Upper lobe of right lung (tissue), 1 donor: Measurements from ENCODE around the gene REEP5. TPM values are rescaled to one million over a fixed set of nuclear protein-coding genes. Genes with fewer than 3 reads are reported as not detected.

Experiments used
- ATAC-seq: fragments of 200-7000 bp; cut with Tn5 transposase; one replicate; pipeline ENCODE4 v1.9.1; 2020; ENCODE audit warnings: mild to moderate bottlenecking, moderate library complexity
- DNase-seq: peaks from one replicate; pipeline ENCODE4 v3.0.0-alpha.2; 2020
- H3K27ac ChIP-seq: fragments of 200-600 bp; one replicate; pipeline ENCODE4 v1.8.0; 2022
- H3K27me3 ChIP-seq: fragments of 200-600 bp; one replicate; pipeline ENCODE4 v1.8.0; 2022; ENCODE audit warnings: mild to moderate bottlenecking
- H3K36me3 ChIP-seq: fragments of 200-600 bp; one replicate; pipeline ENCODE4 v1.8.0; 2022
- H3K4me1 ChIP-seq: fragments of 200-600 bp; one replicate; pipeline ENCODE4 v1.8.0; 2022
- H3K4me3 ChIP-seq: fragments of 200-600 bp; one replicate; pipeline ENCODE4 v1.8.0; 2022; ENCODE audit warnings: mild to moderate bottlenecking
- H3K9me3 ChIP-seq: fragments of 200-600 bp; one replicate; pipeline ENCODE4 v1.8.0; 2022
- intact Hi-C: fragments of 100-400 bp; cut with DNase I; formaldehyde crosslinking; loops from one replicate; pipeline ENCODE4 v1.11.0; 2022
- total RNA-seq: library from RNA; stranded (reverse); fragmentation: NEBNext Ultra II Directional; extraction: Animal tissue kit (Norgen Biotek cat#: 25700); gene quantifications from one replicate; pipeline ENCODE4 v1.2.1, GENCODE V29; 2021
- TF ChIP-seq, protein P1 (sequence below): fragments of 200-600 bp; IDR thresholded peaks from one replicate; pipeline ENCODE4 v1.8.0; 2022; ENCODE audit warnings: antibody characterized with exemption
- donor health status: DM: no; HTN: yes; CAD: no; lungs with severe emphysema.

REEP5 gene
- total RNA-seq, 1 donor from 2014 or later, result 108 TPM

DNA sequence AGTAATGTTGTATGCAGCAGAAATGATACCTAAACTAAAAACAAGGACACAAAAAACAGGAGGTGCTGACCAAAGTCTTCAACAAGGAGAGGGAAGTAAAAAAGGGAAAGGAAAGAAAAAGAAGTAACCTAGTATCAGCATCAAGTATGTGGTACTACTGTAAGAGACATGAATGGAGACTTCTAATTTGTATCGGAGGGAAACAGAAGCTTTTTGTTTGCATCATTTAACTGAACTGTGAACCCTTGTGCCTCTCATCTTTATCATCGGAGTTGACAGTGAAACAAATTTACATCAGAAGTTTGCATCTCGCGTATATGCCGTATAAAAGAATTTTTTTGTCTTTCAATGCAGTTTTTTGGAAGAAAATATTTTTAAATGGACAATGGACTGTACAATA is 54.6 kb downstream of the REEP5 start:
- Histone ChIP-seq H3K27me3 (no peaks in the 10 kb centered on the region), H3K27ac (no peak overlapping the region), H3K9me3 (no peaks in the 10 kb centered on the region), H3K36me3 (peaks cover 82% of the 10 kb centered on the region), H3K4me1 (peaks cover 17% of the 10 kb centered on the region), H3K4me3 (no peak overlapping the region)
- ATAC-seq (no peak), DNase-seq (no peak)
- intact Hi-C loops, result no loop called here
- TF ChIP-seq, protein P1, sequence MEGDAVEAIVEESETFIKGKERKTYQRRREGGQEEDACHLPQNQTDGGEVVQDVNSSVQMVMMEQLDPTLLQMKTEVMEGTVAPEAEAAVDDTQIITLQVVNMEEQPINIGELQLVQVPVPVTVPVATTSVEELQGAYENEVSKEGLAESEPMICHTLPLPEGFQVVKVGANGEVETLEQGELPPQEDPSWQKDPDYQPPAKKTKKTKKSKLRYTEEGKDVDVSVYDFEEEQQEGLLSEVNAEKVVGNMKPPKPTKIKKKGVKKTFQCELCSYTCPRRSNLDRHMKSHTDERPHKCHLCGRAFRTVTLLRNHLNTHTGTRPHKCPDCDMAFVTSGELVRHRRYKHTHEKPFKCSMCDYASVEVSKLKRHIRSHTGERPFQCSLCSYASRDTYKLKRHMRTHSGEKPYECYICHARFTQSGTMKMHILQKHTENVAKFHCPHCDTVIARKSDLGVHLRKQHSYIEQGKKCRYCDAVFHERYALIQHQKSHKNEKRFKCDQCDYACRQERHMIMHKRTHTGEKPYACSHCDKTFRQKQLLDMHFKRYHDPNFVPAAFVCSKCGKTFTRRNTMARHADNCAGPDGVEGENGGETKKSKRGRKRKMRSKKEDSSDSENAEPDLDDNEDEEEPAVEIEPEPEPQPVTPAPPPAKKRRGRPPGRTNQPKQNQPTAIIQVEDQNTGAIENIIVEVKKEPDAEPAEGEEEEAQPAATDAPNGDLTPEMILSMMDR, result no peak

DNA sequence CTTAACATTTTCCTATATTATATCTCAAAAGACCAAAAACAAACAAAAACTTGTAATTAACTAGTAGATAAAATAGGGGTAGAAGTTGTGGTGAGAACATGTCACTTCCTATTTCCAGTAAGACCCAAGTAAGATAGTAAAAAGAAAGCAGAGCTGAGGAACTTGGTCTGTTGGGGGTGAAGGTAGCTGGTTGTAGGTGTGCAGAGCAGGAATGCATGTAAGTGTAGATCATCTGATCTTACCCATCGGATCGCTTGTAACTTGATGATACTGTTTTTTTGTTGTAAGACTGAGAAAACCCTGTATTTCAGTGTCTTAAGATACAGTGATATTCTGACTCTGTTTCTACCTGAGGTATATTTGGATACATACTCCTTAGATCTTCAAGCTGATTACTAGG is 55.3 kb downstream of the REEP5 start:
- no peak for ATAC-seq
- Histone ChIP-seq H3K4me1 (peaks cover 24% of the 10 kb centered on the region), H3K4me3 (no peak overlapping the region), H3K36me3 (peaks cover 82% of the 10 kb centered on the region), H3K27me3 (no peaks in the 10 kb centered on the region), H3K9me3 (no peaks in the 10 kb centered on the region), H3K27ac (no peak overlapping the region)
- TF ChIP-seq, protein P1, result no peak
- intact Hi-C loops, result no loop called here
- DNase-seq, result no peak

DNA sequence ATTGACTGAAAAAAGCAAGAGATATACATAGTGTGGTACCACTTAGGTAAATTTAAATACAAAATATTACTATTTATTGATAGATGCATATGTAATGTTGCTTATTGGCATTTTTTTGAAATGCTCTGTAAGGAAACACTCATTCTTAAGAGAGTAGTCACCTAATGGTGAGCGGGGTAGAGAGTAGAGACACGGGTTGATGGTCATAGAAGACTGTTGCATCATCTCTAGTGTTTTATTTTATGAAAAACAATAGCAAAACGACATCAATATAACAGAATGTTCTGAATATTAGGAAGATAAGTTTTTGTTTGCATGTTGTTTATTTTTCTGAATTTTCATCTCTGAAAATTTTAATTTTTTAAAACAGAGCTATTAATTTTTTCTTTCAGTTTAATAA is 56.9 kb downstream of the REEP5 start:
- H3K4me3 ChIP-seq, result no peak overlapping the region
- TF ChIP-seq, protein P1, result no peak
- H3K27me3 ChIP-seq, result no peaks in the 10 kb centered on the region
- H3K4me1 ChIP-seq, result peaks cover 24% of the 10 kb centered on the region
- DNase-seq, result no peak
- H3K36me3 ChIP-seq, result peaks cover 70% of the 10 kb centered on the region
- H3K9me3 ChIP-seq, result no peaks in the 10 kb centered on the region
- intact Hi-C loops, result no loop called here
- ATAC-seq, result no peak
- no peak overlapping the region for H3K27ac ChIP-seq

DNA sequence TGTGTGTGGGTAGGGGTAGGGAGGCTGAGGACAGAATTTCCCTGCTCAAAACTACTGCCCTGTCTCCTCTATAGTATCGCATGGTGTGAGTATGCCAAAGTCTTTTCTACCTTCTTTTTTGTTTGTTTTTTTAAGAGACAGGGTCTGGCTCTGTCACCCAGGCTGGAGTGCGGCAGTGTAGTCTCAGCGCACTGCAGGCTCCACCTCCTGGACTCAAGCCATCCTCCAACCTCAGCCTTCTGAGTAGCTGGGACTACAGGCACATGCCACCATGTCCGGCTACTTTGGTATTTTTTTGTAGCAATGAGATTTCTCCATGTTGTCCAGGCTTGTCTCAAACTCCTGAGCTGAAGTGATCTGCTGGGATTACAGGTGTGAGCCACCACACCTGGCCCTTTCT is 58.5 kb downstream of the REEP5 start:
- TF ChIP-seq, protein P1, result no peak
- DNase-seq (no peak), ATAC-seq (peak; percentile 4)
- Histone ChIP-seq H3K9me3 (no peaks in the 10 kb centered on the region), H3K27me3 (no peaks in the 10 kb centered on the region), H3K36me3 (peaks cover 56% of the 10 kb centered on the region), H3K4me3 (no peak overlapping the region), H3K27ac (no peak overlapping the region), H3K4me1 (peaks cover 24% of the 10 kb centered on the region)
- intact Hi-C loops, result no loop called here

DNA sequence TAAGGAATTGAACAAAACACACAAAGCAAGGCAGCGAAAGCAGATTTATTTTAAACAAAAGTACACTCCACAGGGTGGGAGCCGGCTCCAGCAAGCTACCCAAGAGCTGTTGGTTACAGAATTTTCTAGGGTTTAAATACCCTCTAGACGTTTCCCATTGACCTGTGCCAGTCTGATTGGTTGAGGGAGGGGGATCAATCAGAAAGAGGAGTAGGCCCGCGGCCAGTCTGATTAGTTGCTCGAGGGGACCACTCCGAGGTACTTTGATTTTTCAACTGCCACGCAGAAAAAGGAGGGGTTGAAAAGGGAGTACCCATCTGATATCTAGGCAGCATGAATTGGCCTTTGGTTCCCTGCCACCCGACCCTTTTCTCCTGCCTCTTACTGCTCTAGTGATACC is 59.9 kb downstream of the REEP5 start:
- H3K4me1 ChIP-seq, result peaks cover 24% of the 10 kb centered on the region
- ATAC-seq (no peak), DNase-seq (no peak)
- TF ChIP-seq, protein P1, result no peak
- peak overlapping the region; percentile 82 for H3K27ac ChIP-seq
- H3K27me3 ChIP-seq, result no peaks in the 10 kb centered on the region
- H3K36me3 ChIP-seq, result peaks cover 42% of the 10 kb centered on the region
- no peaks in the 10 kb centered on the region for H3K9me3 ChIP-seq
- intact Hi-C loops, result no loop called here
- peak overlapping the region; percentile 95 for H3K4me3 ChIP-seq

DNA sequence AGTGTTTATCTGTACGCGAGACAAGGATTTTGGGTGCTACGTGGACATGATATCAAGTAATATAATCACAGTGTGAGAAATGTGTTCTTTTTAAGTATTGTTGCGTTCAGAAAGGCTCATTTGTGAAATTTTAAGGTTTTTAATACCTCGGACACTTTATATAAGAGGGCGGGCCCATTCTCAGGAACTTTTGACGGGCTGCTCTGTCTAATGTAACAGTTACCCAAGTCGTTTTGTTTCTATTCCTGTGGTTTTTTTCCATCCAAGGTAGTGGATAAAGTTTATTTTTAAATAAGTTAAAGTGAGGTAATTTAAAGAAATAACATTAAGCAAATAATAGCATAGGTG is 60.4 kb downstream of the REEP5 start:
- H3K27ac ChIP-seq, result peak overlapping the region; percentile 82
- ATAC-seq, result no peak
- no peaks in the 10 kb centered on the region for H3K9me3 ChIP-seq
- intact Hi-C loops, result no loop called here
- H3K27me3 ChIP-seq, result no peaks in the 10 kb centered on the region
- no peak for DNase-seq
- peak overlapping the region; percentile 95 for H3K4me3 ChIP-seq
- H3K4me1 ChIP-seq, result peaks cover 24% of the 10 kb centered on the region
- TF ChIP-seq, protein P1, result no peak
- H3K36me3 ChIP-seq, result peaks cover 37% of the 10 kb centered on the region
